ENCODE measurements around the gene MALAT1.
A peak's percentile ranks its signal among the peaks of the same experiment; 100 is the strongest.

The MALAT1 gene

GRCh38 chr11:65488273-65489034, 10.4 kb upstream of the MALAT1 start:
- no peak for TF ChIP-seq CTCF (IDR thresholded peaks at IDR 0.05; ENCODE audit: poor library complexity, severe bottlenecking)
- no peak for DNase-seq (ENCODE audit: low spot score)
- peaks cover 81% of the 10 kb centered on the region for H3K4me1 ChIP-seq (ENCODE audit: insufficient read depth, poor library complexity, severe bottlenecking)
- no peaks in the 10 kb centered on the region for H3K36me3 ChIP-seq (ENCODE audit: low read depth)
- 0 out of 3 replicates have a peak, but pooled peaks have one; percentile 3 for ATAC-seq (ENCODE audit: low read depth)
- no peak overlapping the region for H3K4me3 ChIP-seq (ENCODE audit: severe bottlenecking)
- no peaks in the 10 kb centered on the region for H3K27me3 ChIP-seq (ENCODE audit: insufficient read depth, poor library complexity, severe bottlenecking)
- H3K9me3 ChIP-seq (ENCODE audit: severe bottlenecking) = no peaks in the 10 kb centered on the region
- H3K27ac ChIP-seq (ENCODE audit: poor library complexity, severe bottlenecking) = peak overlapping the region; percentile 99

GRCh38 chr11:65489035-65489705, 9.7 kb upstream of the MALAT1 start:
- Histone ChIP-seq H3K9me3 (ENCODE audit: severe bottlenecking) (no peaks in the 10 kb centered on the region), H3K4me1 (ENCODE audit: insufficient read depth, poor library complexity, severe bottlenecking) (peaks cover 85% of the 10 kb centered on the region), H3K4me3 (ENCODE audit: severe bottlenecking) (no peak overlapping the region), H3K36me3 (ENCODE audit: low read depth) (no peaks in the 10 kb centered on the region), H3K27me3 (ENCODE audit: insufficient read depth, poor library complexity, severe bottlenecking) (no peaks in the 10 kb centered on the region), H3K27ac (ENCODE audit: poor library complexity, severe bottlenecking) (peak overlapping the region; percentile 99)
- TF ChIP-seq CTCF (IDR thresholded peaks at IDR 0.05; ENCODE audit: poor library complexity, severe bottlenecking) = no peak
- DNase-seq (ENCODE audit: low spot score) (no peak), ATAC-seq (ENCODE audit: low read depth) (no peak)

- TF ChIP-seq CTCF (IDR thresholded peaks at IDR 0.05; ENCODE audit: poor library complexity, severe bottlenecking) = no peak
- Histone ChIP-seq H3K4me3 (ENCODE audit: severe bottlenecking) (no peak overlapping the region), H3K27me3 (ENCODE audit: insufficient read depth, poor library complexity, severe bottlenecking) (no peaks in the 10 kb centered on the region), H3K4me1 (ENCODE audit: insufficient read depth, poor library complexity, severe bottlenecking) (peaks cover 91% of the 10 kb centered on the region), H3K27ac (ENCODE audit: poor library complexity, severe bottlenecking) (peak overlapping the region; percentile 99), H3K9me3 (ENCODE audit: severe bottlenecking) (no peaks in the 10 kb centered on the region), H3K36me3 (ENCODE audit: low read depth) (no peaks in the 10 kb centered on the region)
- no peak for ATAC-seq (ENCODE audit: low read depth)
- DNase-seq (ENCODE audit: low spot score) = no peak
These were observed 9.0 kb upstream of the MALAT1 start for GRCh38 chr11:65489706-65490320.

GRCh38 chr11:65491163-65491465, 7.7 kb upstream of the MALAT1 start:
- no peak overlapping the region for H3K4me3 ChIP-seq (ENCODE audit: severe bottlenecking)
- no peak for ATAC-seq (ENCODE audit: low read depth)
- H3K27ac ChIP-seq (ENCODE audit: poor library complexity, severe bottlenecking) = peak overlapping the region; percentile 99
- H3K9me3 ChIP-seq (ENCODE audit: severe bottlenecking) = no peaks in the 10 kb centered on the region
- no peaks in the 10 kb centered on the region for H3K27me3 ChIP-seq (ENCODE audit: insufficient read depth, poor library complexity, severe bottlenecking)
- H3K36me3 ChIP-seq (ENCODE audit: low read depth) = no peaks in the 10 kb centered on the region
- no peak for DNase-seq (ENCODE audit: low spot score)
- peaks cover 78% of the 10 kb centered on the region for H3K4me1 ChIP-seq (ENCODE audit: insufficient read depth, poor library complexity, severe bottlenecking)
- no peak for TF ChIP-seq CTCF (IDR thresholded peaks at IDR 0.05; ENCODE audit: poor library complexity, severe bottlenecking)
